Transverse colon (tissue), 4 donors: ENCODE data around the gene TPK1. TPM values are rescaled to one million over a fixed set of nuclear protein-coding genes. Genes with fewer than 3 reads are reported as not detected.

Experiments
- DNase-seq: peaks from one replicate; pipeline ENCODE4 v3.0.0-alpha.2; 2019
- H3K27ac ChIP-seq, 4 donors: fragments of 200-600 bp; sonication (generic); 2 replicates each; pipeline ENCODE4 v1.5.1; 2016 to 2018; ENCODE audit warnings: inconsistent platforms in 4 of 4
- H3K27me3 ChIP-seq: fragments of 200-600 bp; sonication (generic); 2 replicates; pipeline ENCODE4 v1.5.1; 2017; ENCODE audit warnings: inconsistent platforms
- H3K36me3 ChIP-seq, 4 donors: fragments of 200-600 bp; sonication (generic); 2 replicates each; pipeline ENCODE4 v1.5.1; 2017 to 2019; ENCODE audit warnings: inconsistent platforms in 4 of 4
- H3K4me1 ChIP-seq, 4 donors: fragments of 200-600 bp; sonication (generic); 2 replicates each; pipeline ENCODE4 v1.5.1; 2017 to 2020; ENCODE audit warnings: inconsistent platforms in 4 of 4
- H3K4me3 ChIP-seq, 4 donors: fragments of 200-600 bp; sonication (generic); 1 replicate in 1 of 4; 2 replicates in 3 of 4; pipeline versions ENCODE4 v1.5.1 to v1.6.1; 2017 to 2019; ENCODE audit warnings: inconsistent platforms in 4 of 4
- H3K9me3 ChIP-seq, 2 donors: fragments of 200-600 bp; sonication (generic); 2 replicates each; pipeline ENCODE4 v1.5.1; 2017 to 2019; ENCODE audit warnings: inconsistent platforms in 2 of 2
- CTCF ChIP-seq, 5 experiments: fragments of 200-600 bp in 3 of 5; fragments of 450-650 bp in 2 of 5; sonication (generic) in 3 of 5; IDR thresholded peaks; 1 replicate in 2 of 5; 2 replicates in 3 of 5; pipeline ENCODE4 v1.5.1; 2016 to 2017; ENCODE audit warnings: antibody characterized with exemption in 5 of 5, inconsistent platforms in 3 of 5, mild to moderate bottlenecking in 2 of 5, moderate library complexity in 1 of 5
- EP300 ChIP-seq: sonication (generic); formaldehyde crosslinking; IDR thresholded peaks from one replicate; pipeline ENCODE4 v1.6.1; 2017; ENCODE audit warnings: antibody characterized with exemption, low read depth
- POLR2A ChIP-seq: fragments of 450-650 bp; IDR thresholded peaks from one replicate; pipeline ENCODE4 v1.6.1; 2016; ENCODE audit warnings: antibody characterized with exemption, mild to moderate bottlenecking, moderate library complexity
- POLR2AphosphoS5 ChIP-seq, 3 donors: sonication (generic); formaldehyde crosslinking; IDR thresholded peaks; one replicate each; pipeline ENCODE4 v1.6.1; 2016; ENCODE audit warnings: antibody characterized with exemption in 3 of 3
- WGBS, 2 donors: methylation state at CpG; one replicate each; pipeline ENCODE4 v1.1.5; 2018; ENCODE audit warnings: low coverage in 1 of 2; 5-methylcytosine and 5-hydroxymethylcytosine counted together
- in situ Hi-C, 4 donors: fragments of 200-750 bp; cut with MboI; loops; one replicate each; pipeline versions ENCODE4 v1.15.0 to v1.15.1; 2017; ENCODE audit warnings: low sequenced_read_pairs in 3 of 4, low pct_ligation_motif_present in 1 of 4, low pct_unique_long_range_greater_than_20kb in 1 of 4
- intact Hi-C: fragments of 100-400 bp; cut with DNase I; formaldehyde crosslinking; loops from one replicate; pipeline ENCODE4 v1.15.1; 2023; ENCODE audit warnings: low total_unique reads
- total RNA-seq, 4 donors: library from RNA; depleted of rRNA; stranded (reverse); fragments of >200 nt; gene quantifications; one replicate each; pipeline ENCODE4 v1.1.0, GENCODE V29; 2016

The TPK1 gene
- total RNA-seq, 4 donors from 2014 or later, result 1.4 to 17.3 (median 14.6) TPM

GRCh38 chr7:144481833-144482232 lies 354.0 kb downstream of the TPK1 start:
- Histone ChIP-seq H3K9me3 (no peaks in the 10 kb centered on the region), H3K36me3 (no peaks in the 10 kb centered on the region), H3K27me3 (no peaks in the 10 kb centered on the region), H3K4me1 (no peaks in the 10 kb centered on the region), H3K27ac (no peak overlapping the region), H3K4me3 (no peak overlapping the region)
- WGBS, 2 donors, result 75 to 77% methylated on average over 3 of the region's 3 CpGs
- intact Hi-C loops, result no loop called here
- no peak for DNase-seq
- in situ Hi-C loops, result no loop called here
- TF ChIP-seq POLR2AphosphoS5 (IDR thresholded peaks at IDR 0.05) (no peak), EP300 (no peak), POLR2A (no peak), CTCF (IDR thresholded peaks at IDR 0.05) (no peak)

- Histone ChIP-seq H3K4me3 (no peak overlapping the region), H3K36me3 (no peaks in the 10 kb centered on the region), H3K27ac (no peak overlapping the region), H3K4me1 (no peaks in the 10 kb centered on the region), H3K27me3 (no peaks in the 10 kb centered on the region), H3K9me3 (no peaks in the 10 kb centered on the region)
- in situ Hi-C loops, result no loop called here
- no peak for TF ChIP-seq CTCF (IDR thresholded peaks at IDR 0.05)
- no peak for TF ChIP-seq EP300
- no peak for TF ChIP-seq POLR2AphosphoS5 (IDR thresholded peaks at IDR 0.05)
- no peak for TF ChIP-seq POLR2A
- no peak for DNase-seq
- intact Hi-C loops, result no loop called here
- WGBS, 2 donors, result 60 to 67% methylated on average over 1 of the region's 1 CpG
Observed at GRCh38 chr7:144477348-144477747, 358.5 kb downstream of the TPK1 start.

GRCh38 chr7:144474800-144475615 lies 360.8 kb downstream of the TPK1 start:
- no peaks in the 10 kb centered on the region for H3K9me3 ChIP-seq
- TF ChIP-seq POLR2A, result no peak
- no peak overlapping the region for H3K27ac ChIP-seq
- no peaks in the 10 kb centered on the region for H3K36me3 ChIP-seq
- intact Hi-C loops (no loop called here), in situ Hi-C loops (no loop called here)
- no peaks in the 10 kb centered on the region for H3K27me3 ChIP-seq
- no peak overlapping the region for H3K4me3 ChIP-seq
- no peaks in the 10 kb centered on the region for H3K4me1 ChIP-seq
- no peak for DNase-seq
- WGBS, 2 donors, result 79% methylated on average over 2 of the region's 2 CpGs

GRCh38 chr7:144474363-144474762 lies 361.5 kb downstream of the TPK1 start:
- H3K27ac ChIP-seq, result no peak overlapping the region
- H3K9me3 ChIP-seq, result no peaks in the 10 kb centered on the region
- no peaks in the 10 kb centered on the region for H3K36me3 ChIP-seq
- peaks cover 0 to 4% (median 0%) of the 10 kb centered on the region in 4 donors for H3K4me1 ChIP-seq
- DNase-seq, result no peak
- intact Hi-C loops, result no loop called here
- in situ Hi-C loops, result no loop called here
- no peak overlapping the region for H3K4me3 ChIP-seq
- no peak for TF ChIP-seq POLR2AphosphoS5 (IDR thresholded peaks at IDR 0.05)
- no peak for TF ChIP-seq EP300
- no peak for TF ChIP-seq CTCF (IDR thresholded peaks at IDR 0.05)
- TF ChIP-seq POLR2A, result no peak
- 92% methylated on average over 1 of the region's 1 CpG; no CpG with 5 or more reads in 1 of the 2 donors for WGBS, 2 donors
- H3K27me3 ChIP-seq, result no peaks in the 10 kb centered on the region

- H3K4me3 ChIP-seq, result no peak overlapping the region
- intact Hi-C loops (no loop called here), in situ Hi-C loops (no loop called here)
- no peak for DNase-seq
- H3K9me3 ChIP-seq, result no peaks in the 10 kb centered on the region
- peaks cover 0 to 8% (median 0%) of the 10 kb centered on the region in 4 donors for H3K4me1 ChIP-seq
- TF ChIP-seq EP300, result no peak
- no peak for TF ChIP-seq POLR2AphosphoS5 (IDR thresholded peaks at IDR 0.05)
- no peak for TF ChIP-seq POLR2A
- TF ChIP-seq CTCF (IDR thresholded peaks at IDR 0.05), result no peak
- H3K36me3 ChIP-seq, result no peaks in the 10 kb centered on the region
- H3K27ac ChIP-seq, result no peak overlapping the region
- H3K27me3 ChIP-seq, result no peaks in the 10 kb centered on the region
- 63 to 84% methylated on average over 1 of the region's 1 CpG for WGBS, 2 donors
Observed at GRCh38 chr7:144473908-144474307, 361.9 kb downstream of the TPK1 start.
